ENCODE results near the gene PLPP1.

PLPP1 gene

GRCh38 chr5:55441954-55442353 is 92.8 kb downstream of the PLPP1 start:
- no peak for ATAC-seq

- no peak for ATAC-seq
Measured at GRCh38 chr5:55441107-55441771, 93.5 kb downstream of the PLPP1 start.

GRCh38 chr5:55440188-55440646 is 94.5 kb downstream of the PLPP1 start:
- ATAC-seq = peak; percentile 66 to 75

- no peak for ATAC-seq
Measured at GRCh38 chr5:55438998-55439397, 95.8 kb downstream of the PLPP1 start.

GRCh38 chr5:55437859-55438206 is 96.9 kb downstream of the PLPP1 start:
- no peak for ATAC-seq

- ATAC-seq = no peak
Measured at GRCh38 chr5:55437452-55437851, 97.3 kb downstream of the PLPP1 start.

GRCh38 chr5:55432549-55432948 is 102.2 kb downstream of the PLPP1 start:
- ATAC-seq = no peak

- no peak for ATAC-seq
Measured at GRCh38 chr5:55429613-55430253, 105.0 kb downstream of the PLPP1 start.

- ATAC-seq = no peak
Measured at GRCh38 chr5:55429221-55429612, 105.5 kb downstream of the PLPP1 start.

GRCh38 chr5:55427157-55427556 is 107.6 kb downstream of the PLPP1 start:
- ATAC-seq = no peak

GRCh38 chr5:55426455-55426854 is 108.3 kb downstream of the PLPP1 start:
- ATAC-seq = no peak

- peak; percentile 97 for ATAC-seq
Measured at GRCh38 chr5:55421074-55421529, 113.7 kb downstream of the PLPP1 start.

GRCh38 chr5:55418994-55419968 is 115.5 kb downstream of the PLPP1 start:
- no peak for ATAC-seq

GRCh38 chr5:55416306-55416705 is 118.5 kb downstream of the PLPP1 start:
- no peak for ATAC-seq

- no peak for ATAC-seq
Measured at GRCh38 chr5:55415071-55415470, 119.7 kb downstream of the PLPP1 start.

- no peak for ATAC-seq
Measured at GRCh38 chr5:55413644-55414043, 121.1 kb downstream of the PLPP1 start.

GRCh38 chr5:55411876-55412275 is 122.9 kb downstream of the PLPP1 start:
- ATAC-seq = no peak

GRCh38 chr5:55410845-55411244 is 123.9 kb downstream of the PLPP1 start:
- no peak for ATAC-seq

GRCh38 chr5:55409775-55410174 is 125.0 kb downstream of the PLPP1 start:
- no peak for ATAC-seq

GRCh38 chr5:55407984-55408383 is 126.8 kb downstream of the PLPP1 start:
- no peak for ATAC-seq

GRCh38 chr5:55407059-55407684 is 127.6 kb downstream of the PLPP1 start:
- peak; percentile 44 to 49 for ATAC-seq

GRCh38 chr5:55406292-55406691 is 128.5 kb downstream of the PLPP1 start:
- ATAC-seq = no peak

- no peak for ATAC-seq
Measured at GRCh38 chr5:55402199-55402598, 132.6 kb downstream of the PLPP1 start.

Measured in activated CD4-positive, CD25-positive, alpha-beta regulatory T cell treated with anti-CD3 and anti-CD28 coated beads, Interleukin-2, amount 50 U/mL, for 24 hours (primary cell).